Ascending aorta (tissue), 2 donors: Measurements from ENCODE around the gene NCK2. TPM values are rescaled to one million over a fixed set of nuclear protein-coding genes. Genes with fewer than 3 reads are reported as not detected.

ENCODE experiments used
- DNase-seq, 2 donors: peaks; one replicate each; pipeline ENCODE4 v3.0.0-alpha.2; 2019; ENCODE audit warnings: low spot score in 2 of 2
- H3K27ac ChIP-seq, 2 donors: fragments of 200-600 bp; sonication (generic); one replicate each; pipeline ENCODE4 v1.5.1; 2016 to 2017; ENCODE audit warnings: mild to moderate bottlenecking in 1 of 2
- H3K27me3 ChIP-seq: fragments of 200-600 bp; sonication (generic); one replicate; pipeline ENCODE4 v1.5.1; 2017
- H3K36me3 ChIP-seq, 2 donors: fragments of 200-600 bp; sonication (generic); one replicate each; pipeline ENCODE4 v1.5.1; 2016
- H3K4me1 ChIP-seq, 2 donors: fragments of 200-600 bp; sonication (generic); one replicate each; pipeline ENCODE4 v1.5.1; 2016 to 2017; ENCODE audit warnings: mild to moderate bottlenecking in 1 of 2
- H3K4me3 ChIP-seq, 2 donors: fragments of 200-600 bp; sonication (generic); one replicate each; pipeline ENCODE4 v1.5.1; 2016 to 2017; ENCODE audit warnings: mild to moderate bottlenecking in 1 of 2
- H3K9me3 ChIP-seq, 2 donors: fragments of 200-600 bp; sonication (generic); one replicate each; pipeline ENCODE4 v1.5.1; 2016
- intact Hi-C: fragments of 100-400 bp; cut with DNase I; formaldehyde crosslinking; loops from one replicate; pipeline ENCODE4 v1.15.1; 2023
- total RNA-seq: library from RNA; depleted of rRNA; stranded (reverse); fragments of >200 nt; gene quantifications from one replicate; pipeline ENCODE4 v1.1.0, GENCODE V29; 2016
- TF ChIP-seq, protein P1 (sequence below), 3 experiments: fragments of 200-600 bp in 2 of 3; fragments of 450-650 bp in 1 of 3; sonication (generic) in 2 of 3; IDR thresholded peaks; one replicate each; pipeline ENCODE4 v1.5.1; 2016 to 2019; ENCODE audit warnings: antibody characterized with exemption in 3 of 3, mild to moderate bottlenecking in 1 of 3, moderate library complexity in 1 of 3

Gene NCK2
- total RNA-seq, 1 donor from 2014 or later, result 57.6 TPM

DNA sequence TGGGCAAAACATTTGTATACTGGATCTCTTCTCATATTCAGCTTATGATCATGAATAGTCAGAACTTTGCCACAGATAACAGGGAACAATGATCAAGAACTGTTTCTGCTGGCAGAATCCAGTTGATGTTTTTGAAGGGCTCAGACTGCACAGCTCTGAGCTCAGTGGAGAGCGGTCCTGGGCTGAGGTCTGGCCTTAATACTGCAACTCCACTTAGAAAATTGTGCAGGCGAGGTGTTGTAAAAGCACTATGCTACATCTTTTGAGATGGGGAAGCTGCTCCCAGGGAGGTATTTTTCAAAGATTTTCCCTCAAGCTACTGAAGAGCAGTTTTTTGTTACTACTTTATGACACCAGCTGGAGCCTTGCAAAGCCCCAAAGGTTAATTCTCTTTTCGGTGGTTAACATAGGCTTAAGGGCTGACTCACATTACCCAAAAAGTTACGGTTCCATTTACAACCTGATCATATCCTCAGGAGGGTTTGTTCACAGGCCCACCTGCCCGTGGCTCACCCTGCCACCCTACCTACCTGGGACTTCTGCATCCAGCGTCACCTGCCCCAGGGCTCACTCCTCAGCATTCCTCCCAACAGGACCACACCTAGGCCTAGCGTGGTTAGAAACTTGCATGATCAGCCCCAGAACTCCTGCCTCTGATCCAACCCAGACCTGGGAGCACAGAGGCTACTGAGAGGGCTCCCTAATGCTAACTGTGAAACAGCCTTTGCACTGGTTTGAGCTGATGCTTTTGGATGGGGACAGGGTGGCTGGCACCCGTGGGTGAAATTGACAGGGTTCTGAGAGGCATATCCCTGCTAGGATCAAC is 114.4 kb downstream of the NCK2 start:
- H3K4me1 ChIP-seq, result no peaks in the 10 kb centered on the region
- H3K36me3 ChIP-seq, result peaks cover 0 to 7% of the 10 kb centered on the region in 2 donors
- TF ChIP-seq, protein P1, sequence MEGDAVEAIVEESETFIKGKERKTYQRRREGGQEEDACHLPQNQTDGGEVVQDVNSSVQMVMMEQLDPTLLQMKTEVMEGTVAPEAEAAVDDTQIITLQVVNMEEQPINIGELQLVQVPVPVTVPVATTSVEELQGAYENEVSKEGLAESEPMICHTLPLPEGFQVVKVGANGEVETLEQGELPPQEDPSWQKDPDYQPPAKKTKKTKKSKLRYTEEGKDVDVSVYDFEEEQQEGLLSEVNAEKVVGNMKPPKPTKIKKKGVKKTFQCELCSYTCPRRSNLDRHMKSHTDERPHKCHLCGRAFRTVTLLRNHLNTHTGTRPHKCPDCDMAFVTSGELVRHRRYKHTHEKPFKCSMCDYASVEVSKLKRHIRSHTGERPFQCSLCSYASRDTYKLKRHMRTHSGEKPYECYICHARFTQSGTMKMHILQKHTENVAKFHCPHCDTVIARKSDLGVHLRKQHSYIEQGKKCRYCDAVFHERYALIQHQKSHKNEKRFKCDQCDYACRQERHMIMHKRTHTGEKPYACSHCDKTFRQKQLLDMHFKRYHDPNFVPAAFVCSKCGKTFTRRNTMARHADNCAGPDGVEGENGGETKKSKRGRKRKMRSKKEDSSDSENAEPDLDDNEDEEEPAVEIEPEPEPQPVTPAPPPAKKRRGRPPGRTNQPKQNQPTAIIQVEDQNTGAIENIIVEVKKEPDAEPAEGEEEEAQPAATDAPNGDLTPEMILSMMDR (IDR thresholded peaks at IDR 0.05), result no peak
- H3K4me3 ChIP-seq, result no peak overlapping the region
- intact Hi-C loops, result loop anchor here (5.0 kb wide), 1 partner anchor 37 kb away; no protein-coding TSS in a partner anchor
- no peak overlapping the region for H3K27ac ChIP-seq
- H3K27me3 ChIP-seq, result no peaks in the 10 kb centered on the region
- no peak for DNase-seq
- H3K9me3 ChIP-seq, result no peaks in the 10 kb centered on the region

DNA sequence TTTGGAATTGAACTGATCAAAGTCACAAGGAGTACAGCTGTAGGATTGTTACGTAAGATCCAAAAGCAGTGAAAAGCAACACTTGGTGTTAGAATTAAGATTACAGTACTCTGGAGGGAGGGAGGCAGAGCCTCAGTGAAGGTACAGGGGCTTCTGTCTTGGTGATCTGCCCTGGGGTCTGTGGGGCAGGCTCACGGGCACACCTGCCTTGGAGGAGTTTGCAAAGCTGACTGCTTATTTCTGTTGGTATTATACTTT is 114.9 kb downstream of the NCK2 start:
- DNase-seq, result no peak
- Histone ChIP-seq H3K9me3 (no peaks in the 10 kb centered on the region), H3K4me3 (no peak overlapping the region), H3K27ac (no peak overlapping the region), H3K27me3 (no peaks in the 10 kb centered on the region), H3K4me1 (no peaks in the 10 kb centered on the region), H3K36me3 (peaks cover 0 to 7% of the 10 kb centered on the region in 2 donors)
- intact Hi-C loops, result loop anchor here (5.0 kb wide), 1 partner anchor 37 kb away; no protein-coding TSS in a partner anchor
- TF ChIP-seq, protein P1 (IDR thresholded peaks at IDR 0.05), result no peak

DNA sequence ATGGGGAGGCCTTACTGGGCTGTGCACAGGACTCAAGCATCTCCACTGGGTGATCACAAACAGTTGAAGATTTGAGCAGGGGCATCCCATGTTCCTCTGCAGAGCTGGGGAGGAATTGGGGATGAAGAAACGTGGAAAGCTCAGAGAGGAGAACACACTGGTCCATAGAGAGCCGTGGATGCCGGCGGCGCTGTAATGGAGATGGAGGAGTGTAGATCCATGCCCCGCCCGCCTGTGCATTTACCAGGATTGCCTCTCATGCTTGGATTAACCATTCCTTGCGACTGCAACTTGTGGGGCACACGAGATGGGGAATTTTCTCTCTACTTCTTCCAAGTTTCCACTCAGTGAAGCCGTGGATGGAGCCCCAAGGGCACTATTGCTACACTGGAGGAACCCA is 115.9 kb downstream of the NCK2 start:
- H3K36me3 ChIP-seq, result peaks cover 0 to under 1% of the 10 kb centered on the region in 2 donors
- no peaks in the 10 kb centered on the region for H3K4me1 ChIP-seq
- no peaks in the 10 kb centered on the region for H3K27me3 ChIP-seq
- H3K4me3 ChIP-seq, result no peak overlapping the region
- H3K9me3 ChIP-seq, result no peaks in the 10 kb centered on the region
- intact Hi-C loops, result no loop called here
- TF ChIP-seq, protein P1 (IDR thresholded peaks at IDR 0.05), result no peak
- DNase-seq, result no peak
- no peak overlapping the region for H3K27ac ChIP-seq

DNA sequence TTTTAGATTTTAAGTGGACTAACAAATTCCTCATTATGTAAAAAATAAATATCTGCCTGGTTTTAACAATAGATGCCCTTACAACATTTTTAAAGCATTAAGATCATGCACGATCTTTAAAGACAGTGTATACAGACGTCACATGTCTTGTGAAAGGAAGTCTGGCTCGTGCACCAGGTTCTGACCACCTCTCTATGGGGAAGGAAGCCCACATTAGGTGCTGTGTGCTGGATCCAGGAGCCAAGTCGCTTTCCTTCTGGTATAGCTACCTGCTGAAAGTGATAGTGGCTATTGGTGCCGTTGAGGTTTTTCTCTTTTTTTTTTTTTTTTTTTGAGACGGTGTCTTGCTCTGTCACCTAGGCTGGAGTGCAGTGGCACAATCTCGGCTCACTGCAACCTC is 116.5 kb downstream of the NCK2 start:
- no peaks in the 10 kb centered on the region for H3K4me1 ChIP-seq
- no peaks in the 10 kb centered on the region for H3K9me3 ChIP-seq
- no peak for DNase-seq
- no peaks in the 10 kb centered on the region for H3K27me3 ChIP-seq
- intact Hi-C loops, result no loop called here
- no peaks in the 10 kb centered on the region for H3K36me3 ChIP-seq
- H3K4me3 ChIP-seq, result no peak overlapping the region
- TF ChIP-seq, protein P1 (IDR thresholded peaks at IDR 0.05), result no peak
- H3K27ac ChIP-seq, result no peak overlapping the region

DNA sequence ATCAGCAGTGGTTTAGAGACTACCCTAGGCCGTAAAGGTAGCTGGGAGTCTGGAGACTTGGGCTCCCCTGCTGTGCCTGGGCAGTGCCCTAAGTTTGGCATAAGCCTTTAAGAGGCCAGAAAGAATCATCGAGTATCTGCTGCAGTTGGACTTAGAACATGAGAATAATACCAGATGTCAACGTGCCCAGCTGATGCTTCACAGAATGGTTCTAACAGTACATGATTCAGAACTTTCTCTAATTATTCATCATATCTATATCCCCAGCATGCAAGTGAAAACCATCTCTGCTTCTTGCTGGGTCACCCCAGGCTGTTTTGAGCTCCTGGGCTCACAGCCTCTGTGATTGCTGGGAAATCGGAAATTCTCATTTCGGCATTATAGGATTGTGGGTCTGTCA is 118.1 kb downstream of the NCK2 start:
- no peak for DNase-seq
- intact Hi-C loops, result no loop called here
- no peaks in the 10 kb centered on the region for H3K9me3 ChIP-seq
- H3K4me1 ChIP-seq, result peaks cover 0 to 4% of the 10 kb centered on the region in 2 donors
- H3K4me3 ChIP-seq, result no peak overlapping the region
- TF ChIP-seq, protein P1 (IDR thresholded peaks at IDR 0.05), result no peak
- H3K27ac ChIP-seq, result no peak overlapping the region
- H3K36me3 ChIP-seq, result no peaks in the 10 kb centered on the region
- no peaks in the 10 kb centered on the region for H3K27me3 ChIP-seq
